OCI-LY7 (cell line): ENCODE measurements around the gene SPEM1. TPM values are rescaled to one million over a fixed set of nuclear protein-coding genes. Genes with fewer than 3 reads are reported as not detected.
A peak's percentile ranks its signal among the peaks of the same experiment; 100 is the strongest.

Source experiments
- BruUV-seq: library from RNA; stranded (reverse); fragments of 400-500 nt; replicated peaks from 2 replicates; lab custom pipeline; 2021; lab: Mats Ljungman, UMichigan
- CTCF ChIA-PET: fragments of 300-600 bp; sonication (Branson Sonifier 250); formaldehyde crosslinking; loops from one replicate; lab custom pipeline; 2022; ENCODE audit warnings: antibody characterized with exemption; ENCODE audit not compliant: unreplicated experiment; lab: Charles Lee
- POLR2A ChIA-PET: fragments of 300-600 bp; sonication (Branson Sonifier 250); formaldehyde crosslinking; loops from one replicate; lab custom pipeline; 2022; ENCODE audit warnings: antibody characterized with exemption; lab: Charles Lee
- DNase-seq: peaks from one replicate; pipeline ENCODE4 v3.0.0-alpha.2; 2015; ENCODE audit warnings: low spot score
- H2AFZ ChIP-seq: fragments of 200-600 bp; sonication (generic), shearing (Covaris generic); 2 replicates; pipeline ENCODE4 v1.6.1; 2014; ENCODE audit warnings: mild to moderate bottlenecking, antibody characterized with exemption, low read length, moderate library complexity
- H3K27ac ChIP-seq: fragments of 200-600 bp; sonication (generic); 2 replicates; pipeline ENCODE4 v1.5.1; 2014; ENCODE audit warnings: mixed run types, low read depth, mild to moderate bottlenecking, moderate library complexity, low read length, inconsistent platforms; ENCODE audit not compliant: poor library complexity, severe bottlenecking
- H3K36me3 ChIP-seq: fragments of 200-600 bp; sonication (generic); 2 replicates; pipeline ENCODE4 v1.6.1; 2014; ENCODE audit warnings: mild to moderate bottlenecking, antibody characterized with exemption, low read length, moderate library complexity, mixed read lengths; ENCODE audit not compliant: insufficient read depth
- H3K4me1 ChIP-seq: fragments of 200-600 bp; sonication (generic); 2 replicates; pipeline ENCODE4 v1.5.1; 2014; ENCODE audit warnings: mild to moderate bottlenecking, low read length; ENCODE audit not compliant: insufficient read depth, poor library complexity, severe bottlenecking
- H3K4me2 ChIP-seq: fragments of 200-600 bp; sonication (generic); 2 replicates; pipeline ENCODE4 v1.6.1; 2014; ENCODE audit warnings: mild to moderate bottlenecking, low read length
- H3K4me3 ChIP-seq: fragments of 200-600 bp; sonication (generic); 2 replicates; pipeline ENCODE4 v1.5.1; 2014; ENCODE audit warnings: mild to moderate bottlenecking, low read depth, low read length; ENCODE audit not compliant: poor library complexity, severe bottlenecking
- H3K79me2 ChIP-seq: fragments of 200-600 bp; sonication (generic); 2 replicates; pipeline ENCODE4 v1.6.1; 2016; ENCODE audit warnings: low read depth, mild to moderate bottlenecking, low read length, moderate library complexity, mixed read lengths; ENCODE audit not compliant: insufficient read depth
- H3K9me2 ChIP-seq: fragments of 200-600 bp; sonication (generic); 2 replicates; pipeline ENCODE4 v1.6.1; 2016; ENCODE audit warnings: mild to moderate bottlenecking, low read length, mixed read lengths; ENCODE audit not compliant: insufficient read depth
- H3K9me3 ChIP-seq: fragments of 200-600 bp; sonication (generic); 2 replicates; pipeline ENCODE4 v1.6.1; 2014; ENCODE audit warnings: mild to moderate bottlenecking, mixed run types, low read length, mixed read lengths
- H4K20me1 ChIP-seq: fragments of 200-600 bp; sonication (generic); 2 replicates; pipeline ENCODE4 v1.6.1; 2014; ENCODE audit warnings: mild to moderate bottlenecking, antibody characterized with exemption, low read length, moderate library complexity, mixed read lengths; ENCODE audit not compliant: insufficient read depth
- EZH2phosphoT487 ChIP-seq: fragments of 200-600 bp; sonication (generic); IDR thresholded peaks from 2 replicates; pipeline ENCODE4 v1.6.1; 2018; ENCODE audit warnings: low read depth, borderline replicate concordance, mild to moderate bottlenecking, mixed run types, antibody characterized with exemption, low read length, moderate library complexity, mixed read lengths
- intact Hi-C: fragments of 100-400 bp; cut with micrococcal nuclease; formaldehyde crosslinking; loops from one replicate; pipeline ENCODE4 v1.10.0; 2022; ENCODE audit not compliant: unreplicated experiment
- total RNA-seq, 2 experiments: library from RNA; depleted of rRNA in 1 of 2; stranded (reverse); fragments of >200 nt in 1 of 2; shearing (Covaris generic) in 1 of 2; gene quantifications; 2 replicates each; pipeline ENCODE4 v1.2.3, GENCODE V29; 2014 to 2022
- TF ChIP-seq, protein P1 (sequence below): fragments of 200-600 bp; sonication (generic); conservative IDR thresholded peaks from 2 replicates; pipeline ENCODE4 v1.5.1; 2014; ENCODE audit warnings: mild to moderate bottlenecking, antibody characterized with exemption, low read length, moderate library complexity, mixed read lengths

SPEM1 gene
- total RNA-seq, 2 experiments from 2014 or later, result not detected

DNA sequence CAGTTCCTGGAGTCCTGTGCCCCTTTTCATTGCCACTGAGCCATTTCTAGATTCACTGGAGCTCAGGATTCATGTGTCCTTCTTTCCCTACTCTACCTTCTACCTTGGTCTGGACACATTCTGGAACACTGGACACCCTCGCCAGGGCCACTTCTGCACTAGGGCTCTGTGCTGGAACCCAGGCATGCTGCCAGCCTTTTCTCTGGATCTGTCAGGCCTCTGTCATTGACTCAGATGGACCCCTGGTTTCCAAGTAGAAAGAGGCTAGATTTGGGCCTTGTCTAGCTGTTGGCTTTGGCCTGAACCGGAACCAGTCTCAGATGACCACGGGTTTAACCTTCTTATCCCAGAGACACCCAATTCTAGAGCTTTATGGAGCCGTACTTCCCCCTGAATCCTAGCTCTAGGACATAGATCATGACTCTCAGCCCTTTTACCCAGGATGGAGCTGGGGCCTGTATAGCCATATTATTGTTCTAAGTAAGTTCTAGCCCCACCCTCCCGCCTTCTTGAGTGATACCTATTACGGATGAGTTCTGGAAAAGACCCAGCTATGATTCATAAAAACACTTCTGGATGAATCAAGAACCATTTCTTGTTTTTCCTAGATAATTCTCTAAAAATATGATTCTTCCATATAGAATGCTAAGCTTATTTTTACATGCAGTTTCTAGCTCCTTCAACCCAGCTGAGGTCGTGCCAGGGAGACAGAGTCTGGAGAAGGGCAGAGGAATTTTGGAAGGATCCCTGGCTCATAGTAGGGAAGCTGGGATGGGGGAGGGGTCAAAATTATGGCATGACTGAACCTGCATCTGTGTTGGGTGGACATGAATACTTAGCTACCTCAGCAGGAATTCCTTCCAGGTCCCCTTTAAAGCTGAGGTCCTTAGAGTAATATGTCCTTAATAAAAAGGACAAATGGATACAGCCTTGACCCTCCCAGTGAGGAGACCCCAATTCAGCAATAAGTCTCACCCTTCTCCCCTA is 23.7 kb downstream of the SPEM1 start:
- no peaks in the 10 kb centered on the region for H3K36me3 ChIP-seq
- POLR2A ChIA-PET, result interaction anchor here (0.7 to 1.1 kb wide), 5 partner anchors 9 to 117 kb away, joined by 3 to 4 read pairs (median 3); partner anchors contain the start of genes TMEM102 and TMEM256
- intact Hi-C loops, result no loop called here

DNA sequence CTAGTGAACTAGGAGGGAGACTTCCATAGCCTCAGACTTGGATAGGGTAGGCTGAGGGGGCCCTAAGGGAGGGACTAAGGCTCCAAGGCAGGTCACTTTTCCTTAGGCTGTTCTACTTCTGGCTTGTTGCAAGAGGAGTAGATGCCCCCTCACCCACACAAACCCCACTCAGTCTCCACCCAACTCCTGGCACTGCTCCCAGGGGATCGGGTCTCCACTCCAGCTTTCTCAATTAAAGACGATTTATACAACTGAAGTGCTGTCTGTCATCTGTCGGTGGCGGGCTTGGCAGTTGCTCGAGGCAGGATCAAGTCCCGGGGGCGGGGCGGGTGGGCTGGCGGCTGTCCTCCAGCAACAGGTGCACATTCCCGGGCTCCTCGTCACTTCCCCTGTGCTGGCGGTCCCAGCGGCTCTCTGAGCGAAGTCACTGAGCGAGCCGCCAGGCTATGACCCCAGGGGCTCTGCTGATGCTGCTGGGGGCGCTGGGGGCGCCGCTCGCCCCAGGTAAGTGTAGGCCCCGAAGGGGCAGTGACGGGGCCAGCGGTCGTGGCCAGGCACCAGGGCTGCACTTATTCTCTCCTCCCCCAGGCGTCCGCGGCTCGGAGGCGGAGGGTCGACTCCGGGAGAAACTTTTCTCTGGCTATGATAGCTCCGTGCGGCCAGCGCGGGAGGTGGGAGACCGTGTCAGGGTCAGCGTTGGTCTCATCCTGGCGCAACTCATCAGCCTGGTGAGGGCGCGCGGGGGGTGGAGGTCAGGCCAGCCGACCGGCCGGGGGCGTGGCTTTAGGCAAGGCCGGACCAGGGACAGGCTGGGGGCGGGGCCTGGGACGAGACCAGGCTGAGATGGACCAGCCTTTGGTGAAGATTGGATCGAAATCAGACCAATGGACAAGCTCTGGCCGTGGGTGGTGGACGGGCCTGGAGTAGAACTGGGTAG is 24.8 kb downstream of the SPEM1 start, which contains the start of gene CHRNB1:
TSS of gene CHRNB1 (plus strand) at position 380 of the 937 bp plus-strand sequence. CDS start at position 447, 67 bp downstream.
- BruUV-seq, result no TSS peak
- DNase-seq, result no peak

More for the DNA sequence above, 23.7 kb downstream of the SPEM1 start:
- H3K4me3 ChIP-seq, result no peak overlapping the region
- H3K4me1 ChIP-seq, result peaks cover 17% of the 10 kb centered on the region
- no peak for DNase-seq
- CTCF ChIA-PET, result no interaction called here
- H4K20me1 ChIP-seq, result no peaks in the 10 kb centered on the region
- H2AFZ ChIP-seq, result no peak overlapping the region
- TSS peak; percentile 51 for BruUV-seq
- no peaks in the 10 kb centered on the region for H3K79me2 ChIP-seq
- no peak overlapping the region for H3K4me2 ChIP-seq
- H3K9me3 ChIP-seq, result no peaks in the 10 kb centered on the region
- H3K27ac ChIP-seq, result no peak overlapping the region
- no peaks in the 10 kb centered on the region for H3K9me2 ChIP-seq
- TF ChIP-seq EZH2phosphoT487, result no peak
- TF ChIP-seq, protein P1, sequence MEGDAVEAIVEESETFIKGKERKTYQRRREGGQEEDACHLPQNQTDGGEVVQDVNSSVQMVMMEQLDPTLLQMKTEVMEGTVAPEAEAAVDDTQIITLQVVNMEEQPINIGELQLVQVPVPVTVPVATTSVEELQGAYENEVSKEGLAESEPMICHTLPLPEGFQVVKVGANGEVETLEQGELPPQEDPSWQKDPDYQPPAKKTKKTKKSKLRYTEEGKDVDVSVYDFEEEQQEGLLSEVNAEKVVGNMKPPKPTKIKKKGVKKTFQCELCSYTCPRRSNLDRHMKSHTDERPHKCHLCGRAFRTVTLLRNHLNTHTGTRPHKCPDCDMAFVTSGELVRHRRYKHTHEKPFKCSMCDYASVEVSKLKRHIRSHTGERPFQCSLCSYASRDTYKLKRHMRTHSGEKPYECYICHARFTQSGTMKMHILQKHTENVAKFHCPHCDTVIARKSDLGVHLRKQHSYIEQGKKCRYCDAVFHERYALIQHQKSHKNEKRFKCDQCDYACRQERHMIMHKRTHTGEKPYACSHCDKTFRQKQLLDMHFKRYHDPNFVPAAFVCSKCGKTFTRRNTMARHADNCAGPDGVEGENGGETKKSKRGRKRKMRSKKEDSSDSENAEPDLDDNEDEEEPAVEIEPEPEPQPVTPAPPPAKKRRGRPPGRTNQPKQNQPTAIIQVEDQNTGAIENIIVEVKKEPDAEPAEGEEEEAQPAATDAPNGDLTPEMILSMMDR, result no peak

More for the DNA sequence above, 24.8 kb downstream of the SPEM1 start, which contains the start of gene CHRNB1:
- H3K4me2 ChIP-seq, result peak within 1 kb of the TSS; percentile 24; the same call in 1 of the 2 replicates
- intact Hi-C loops, result no loop called here
- no peak for TF ChIP-seq EZH2phosphoT487
- TF ChIP-seq, protein P1, result no peak
- no peak within 1 kb of the TSS for H3K27ac ChIP-seq
- H3K79me2 ChIP-seq, result no peaks in the 10 kb centered on the region
- H3K36me3 ChIP-seq, result no peaks in the 10 kb centered on the region
- no peak within 1 kb of the TSS for H2AFZ ChIP-seq
- peaks cover 11% of the 10 kb centered on the region for H3K4me1 ChIP-seq
- H3K9me2 ChIP-seq, result no peaks in the 10 kb centered on the region
- ChIA-PET POLR2A (interaction anchor here (0.6 to 1.0 kb wide), 2 partner anchors 10 to 77 kb away, joined by 3 to 4 read pairs; no protein-coding TSS in a partner anchor), CTCF (no interaction called here)
- H3K4me3 ChIP-seq, result no peak within 1 kb of the TSS
- no peaks in the 10 kb centered on the region for H3K9me3 ChIP-seq
- no peaks in the 10 kb centered on the region for H4K20me1 ChIP-seq
